Measurements from ENCODE around the gene ARSA. TPM values are rescaled to one million over a fixed set of nuclear protein-coding genes. Genes with fewer than 3 reads are reported as not detected.
A peak's percentile ranks its signal among the peaks of the same experiment; 100 is the strongest.

ARSA gene
- total and polyA plus RNA-seq, 2 of the 13 experiments (the other 11 are each of a cell fraction or from before 2014, with no cell fraction given), result 9.0 to 11.5 TPM

DNA sequence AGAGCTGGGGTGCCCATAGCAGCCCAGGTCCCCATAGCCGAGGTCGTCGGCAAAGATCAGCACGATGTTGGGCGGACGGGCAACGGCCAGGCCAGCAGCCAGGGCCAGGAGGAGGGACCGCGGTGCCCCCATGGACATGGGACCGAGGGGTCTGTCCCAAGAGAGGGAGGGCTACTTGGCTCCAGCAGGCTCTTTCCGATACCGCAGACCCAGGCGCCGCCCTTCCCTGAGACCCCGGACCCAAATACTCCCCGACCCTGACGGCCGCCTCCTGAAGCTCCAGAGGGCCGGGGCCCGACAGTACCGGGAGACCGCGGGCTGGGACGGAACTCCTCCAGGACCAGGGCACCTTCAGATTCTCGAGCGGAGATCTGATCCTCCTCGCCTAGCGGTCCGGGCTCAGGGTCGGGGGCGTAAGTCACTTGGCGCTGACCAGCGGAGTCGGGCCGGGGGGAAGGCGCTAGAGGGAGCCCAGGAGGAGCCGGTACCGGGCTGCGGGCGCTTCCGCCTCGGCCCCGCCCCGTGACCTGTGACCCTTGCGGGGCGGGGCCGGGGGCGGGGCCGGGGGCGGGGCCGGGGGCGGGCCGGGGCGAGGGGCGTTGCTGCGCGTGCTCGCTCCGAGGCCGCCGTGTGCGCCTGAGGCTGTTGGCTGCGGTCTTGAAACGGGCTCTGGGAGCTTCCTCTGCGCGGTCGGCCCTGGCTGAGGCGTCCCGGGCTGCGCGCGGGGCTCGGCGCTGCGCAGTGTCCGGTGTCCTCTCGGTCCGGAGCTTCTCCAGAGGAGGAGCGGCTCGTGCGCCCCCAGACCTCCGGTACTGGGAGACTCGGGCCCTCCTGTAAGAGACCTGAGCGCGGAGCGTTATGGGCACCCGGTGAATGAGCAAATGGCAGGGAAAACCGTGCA, at the start of gene ARSA (continued):
- TF ChIP-seq ZFX (CRISPR knock-in tag; IDR thresholded peaks at IDR 0.05; ENCODE audit: low read depth), result peak; percentile 82
- TF ChIP-seq, protein P1, sequence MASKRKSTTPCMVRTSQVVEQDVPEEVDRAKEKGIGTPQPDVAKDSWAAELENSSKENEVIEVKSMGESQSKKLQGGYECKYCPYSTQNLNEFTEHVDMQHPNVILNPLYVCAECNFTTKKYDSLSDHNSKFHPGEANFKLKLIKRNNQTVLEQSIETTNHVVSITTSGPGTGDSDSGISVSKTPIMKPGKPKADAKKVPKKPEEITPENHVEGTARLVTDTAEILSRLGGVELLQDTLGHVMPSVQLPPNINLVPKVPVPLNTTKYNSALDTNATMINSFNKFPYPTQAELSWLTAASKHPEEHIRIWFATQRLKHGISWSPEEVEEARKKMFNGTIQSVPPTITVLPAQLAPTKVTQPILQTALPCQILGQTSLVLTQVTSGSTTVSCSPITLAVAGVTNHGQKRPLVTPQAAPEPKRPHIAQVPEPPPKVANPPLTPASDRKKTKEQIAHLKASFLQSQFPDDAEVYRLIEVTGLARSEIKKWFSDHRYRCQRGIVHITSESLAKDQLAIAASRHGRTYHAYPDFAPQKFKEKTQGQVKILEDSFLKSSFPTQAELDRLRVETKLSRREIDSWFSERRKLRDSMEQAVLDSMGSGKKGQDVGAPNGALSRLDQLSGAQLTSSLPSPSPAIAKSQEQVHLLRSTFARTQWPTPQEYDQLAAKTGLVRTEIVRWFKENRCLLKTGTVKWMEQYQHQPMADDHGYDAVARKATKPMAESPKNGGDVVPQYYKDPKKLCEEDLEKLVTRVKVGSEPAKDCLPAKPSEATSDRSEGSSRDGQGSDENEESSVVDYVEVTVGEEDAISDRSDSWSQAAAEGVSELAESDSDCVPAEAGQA (IDR thresholded peaks at IDR 0.05; ENCODE audit: low read depth), result 0 out of 2 replicates have a peak, but pooled peaks have one; percentile 43
- TF ChIP-seq, protein P1 (CRISPR knock-in tag; IDR thresholded peaks at IDR 0.05; ENCODE audit: borderline replicate concordance), result peak; percentile 57; the same call in 1 of the 2 replicates
- 0 out of 2 replicates have a peak, but pooled peaks have one; percentile 19 for TF ChIP-seq SMC3 (IDR thresholded peaks at IDR 0.05; ENCODE audit: low read length)
- 0 out of 2 replicates have a peak, but pooled peaks have one; percentile 25 for TF ChIP-seq ZNF264 (CRISPR knock-in tag; IDR thresholded peaks at IDR 0.05)
- TF ChIP-seq BORCS8-MEF2B (CRISPR knock-in tag; IDR thresholded peaks at IDR 0.05), result peak; percentile 14; the same call in 1 of the 2 replicates
- 0 out of 2 replicates have a peak, but pooled peaks have one; percentile 11 for TF ChIP-seq ARNTL (CRISPR knock-in tag; IDR thresholded peaks at IDR 0.05)
- TF ChIP-seq GABPB1 (CRISPR knock-in tag; IDR thresholded peaks at IDR 0.05), result peak; percentile 77
- no peak for TF ChIP-seq DNMT3B (CRISPR knock-in tag; conservative IDR thresholded peaks at IDR 0.05)
- TF ChIP-seq EP300 (IDR thresholded peaks at IDR 0.05; ENCODE audit: low read depth in 2 of 2, low read length in 2 of 2), result no peak
- no peak for TF ChIP-seq EP300 (CRISPR knock-in tag; IDR thresholded peaks at IDR 0.05; ENCODE audit: borderline replicate concordance)
- TF ChIP-seq, protein P2, sequence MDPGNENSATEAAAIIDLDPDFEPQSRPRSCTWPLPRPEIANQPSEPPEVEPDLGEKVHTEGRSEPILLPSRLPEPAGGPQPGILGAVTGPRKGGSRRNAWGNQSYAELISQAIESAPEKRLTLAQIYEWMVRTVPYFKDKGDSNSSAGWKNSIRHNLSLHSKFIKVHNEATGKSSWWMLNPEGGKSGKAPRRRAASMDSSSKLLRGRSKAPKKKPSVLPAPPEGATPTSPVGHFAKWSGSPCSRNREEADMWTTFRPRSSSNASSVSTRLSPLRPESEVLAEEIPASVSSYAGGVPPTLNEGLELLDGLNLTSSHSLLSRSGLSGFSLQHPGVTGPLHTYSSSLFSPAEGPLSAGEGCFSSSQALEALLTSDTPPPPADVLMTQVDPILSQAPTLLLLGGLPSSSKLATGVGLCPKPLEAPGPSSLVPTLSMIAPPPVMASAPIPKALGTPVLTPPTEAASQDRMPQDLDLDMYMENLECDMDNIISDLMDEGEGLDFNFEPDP (CRISPR knock-in tag; conservative IDR thresholded peaks at IDR 0.05), result 0 out of 2 replicates have a peak, but pooled peaks have one; percentile 40
- TF ChIP-seq SP1 (IDR thresholded peaks at IDR 0.05), result no peak
- TF ChIP-seq SP1 (CRISPR knock-in tag; IDR thresholded peaks at IDR 0.05), result peak; percentile 54
- no peak for TF ChIP-seq RFXANK (CRISPR knock-in tag; IDR thresholded peaks at IDR 0.05)
- no peak for TF ChIP-seq ZNF546 (CRISPR knock-in tag; conservative IDR thresholded peaks at IDR 0.05)
- TF ChIP-seq, protein P3, sequence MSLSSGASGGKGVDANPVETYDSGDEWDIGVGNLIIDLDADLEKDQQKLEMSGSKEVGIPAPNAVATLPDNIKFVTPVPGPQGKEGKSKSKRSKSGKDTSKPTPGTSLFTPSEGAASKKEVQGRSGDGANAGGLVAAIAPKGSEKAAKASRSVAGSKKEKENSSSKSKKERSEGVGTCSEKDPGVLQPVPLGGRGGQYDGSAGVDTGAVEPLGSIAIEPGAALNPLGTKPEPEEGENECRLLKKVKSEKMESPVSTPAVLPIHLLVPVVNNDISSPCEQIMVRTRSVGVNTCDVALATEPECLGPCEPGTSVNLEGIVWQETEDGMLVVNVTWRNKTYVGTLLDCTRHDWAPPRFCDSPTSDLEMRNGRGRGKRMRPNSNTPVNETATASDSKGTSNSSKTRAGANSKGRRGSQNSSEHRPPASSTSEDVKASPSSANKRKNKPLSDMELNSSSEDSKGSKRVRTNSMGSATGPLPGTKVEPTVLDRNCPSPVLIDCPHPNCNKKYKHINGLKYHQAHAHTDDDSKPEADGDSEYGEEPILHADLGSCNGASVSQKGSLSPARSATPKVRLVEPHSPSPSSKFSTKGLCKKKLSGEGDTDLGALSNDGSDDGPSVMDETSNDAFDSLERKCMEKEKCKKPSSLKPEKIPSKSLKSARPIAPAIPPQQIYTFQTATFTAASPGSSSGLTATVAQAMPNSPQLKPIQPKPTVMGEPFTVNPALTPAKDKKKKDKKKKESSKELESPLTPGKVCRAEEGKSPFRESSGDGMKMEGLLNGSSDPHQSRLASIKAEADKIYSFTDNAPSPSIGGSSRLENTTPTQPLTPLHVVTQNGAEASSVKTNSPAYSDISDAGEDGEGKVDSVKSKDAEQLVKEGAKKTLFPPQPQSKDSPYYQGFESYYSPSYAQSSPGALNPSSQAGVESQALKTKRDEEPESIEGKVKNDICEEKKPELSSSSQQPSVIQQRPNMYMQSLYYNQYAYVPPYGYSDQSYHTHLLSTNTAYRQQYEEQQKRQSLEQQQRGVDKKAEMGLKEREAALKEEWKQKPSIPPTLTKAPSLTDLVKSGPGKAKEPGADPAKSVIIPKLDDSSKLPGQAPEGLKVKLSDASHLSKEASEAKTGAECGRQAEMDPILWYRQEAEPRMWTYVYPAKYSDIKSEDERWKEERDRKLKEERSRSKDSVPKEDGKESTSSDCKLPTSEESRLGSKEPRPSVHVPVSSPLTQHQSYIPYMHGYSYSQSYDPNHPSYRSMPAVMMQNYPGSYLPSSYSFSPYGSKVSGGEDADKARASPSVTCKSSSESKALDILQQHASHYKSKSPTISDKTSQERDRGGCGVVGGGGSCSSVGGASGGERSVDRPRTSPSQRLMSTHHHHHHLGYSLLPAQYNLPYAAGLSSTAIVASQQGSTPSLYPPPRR (CRISPR knock-in tag; IDR thresholded peaks at IDR 0.05; ENCODE audit: borderline replicate concordance), result peak; percentile 26; the same call in 1 of the 2 replicates
- no peak for TF ChIP-seq NR2F2 (IDR thresholded peaks at IDR 0.05; ENCODE audit: borderline replicate concordance, low read depth)

Data from HepG2 (cell line).